Astrocyte of the spinal cord (primary cell): Measurements from ENCODE around the gene RRP12.

Experiments used
- DNase-seq: peaks from one replicate; pipeline ENCODE4 v3.0.0; 2011; ENCODE audit warnings: low read depth, low spot score
- H3K4me3 ChIP-seq: 2 replicates; pipeline ENCODE4 v1.5.1; 2011; ENCODE audit warnings: low read depth, mild to moderate bottlenecking, low read length, moderate library complexity
- in situ Hi-C: cut with HindIII; loops from 2 replicates; pipeline ENCODE4 v1.10.0; 2017; ENCODE audit warnings: low sequenced_read_pairs
- TF ChIP-seq, protein P1 (sequence below): IDR thresholded peaks from 2 replicates; pipeline ENCODE4 v1.5.1; 2012; ENCODE audit warnings: low read depth, mild to moderate bottlenecking, low read length, inconsistent platforms

Gene RRP12

DNA sequence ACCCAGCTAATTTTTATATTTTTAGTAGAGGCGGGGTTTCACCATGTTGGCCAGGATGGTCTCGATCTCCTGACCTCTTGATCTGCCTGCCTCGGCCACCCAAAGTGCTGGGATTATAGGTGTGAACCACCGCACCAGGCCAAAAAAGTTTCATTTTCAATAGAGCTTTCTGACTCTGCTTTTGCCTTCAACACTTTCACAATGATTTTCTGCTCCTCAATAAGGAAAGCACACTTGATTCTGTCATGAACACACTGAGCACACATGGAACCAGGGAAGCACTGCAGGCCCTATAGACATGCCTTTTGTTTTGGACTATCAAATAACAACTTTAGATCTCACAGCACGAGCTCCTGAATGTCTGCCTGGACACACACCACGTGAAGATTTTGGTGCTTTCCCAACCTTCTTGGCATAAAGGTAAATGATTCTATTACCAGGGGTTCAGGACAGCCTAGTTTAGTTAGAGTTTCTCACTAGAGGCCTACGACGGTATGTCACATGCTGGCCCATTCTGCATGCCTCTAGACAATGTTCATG lies 8.0 kb downstream of the RRP12 start:
- TF ChIP-seq, protein P1, sequence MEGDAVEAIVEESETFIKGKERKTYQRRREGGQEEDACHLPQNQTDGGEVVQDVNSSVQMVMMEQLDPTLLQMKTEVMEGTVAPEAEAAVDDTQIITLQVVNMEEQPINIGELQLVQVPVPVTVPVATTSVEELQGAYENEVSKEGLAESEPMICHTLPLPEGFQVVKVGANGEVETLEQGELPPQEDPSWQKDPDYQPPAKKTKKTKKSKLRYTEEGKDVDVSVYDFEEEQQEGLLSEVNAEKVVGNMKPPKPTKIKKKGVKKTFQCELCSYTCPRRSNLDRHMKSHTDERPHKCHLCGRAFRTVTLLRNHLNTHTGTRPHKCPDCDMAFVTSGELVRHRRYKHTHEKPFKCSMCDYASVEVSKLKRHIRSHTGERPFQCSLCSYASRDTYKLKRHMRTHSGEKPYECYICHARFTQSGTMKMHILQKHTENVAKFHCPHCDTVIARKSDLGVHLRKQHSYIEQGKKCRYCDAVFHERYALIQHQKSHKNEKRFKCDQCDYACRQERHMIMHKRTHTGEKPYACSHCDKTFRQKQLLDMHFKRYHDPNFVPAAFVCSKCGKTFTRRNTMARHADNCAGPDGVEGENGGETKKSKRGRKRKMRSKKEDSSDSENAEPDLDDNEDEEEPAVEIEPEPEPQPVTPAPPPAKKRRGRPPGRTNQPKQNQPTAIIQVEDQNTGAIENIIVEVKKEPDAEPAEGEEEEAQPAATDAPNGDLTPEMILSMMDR = no peak
- DNase-seq = no peak
- in situ Hi-C loops = no loop called here
- no peak overlapping the region for H3K4me3 ChIP-seq

DNA sequence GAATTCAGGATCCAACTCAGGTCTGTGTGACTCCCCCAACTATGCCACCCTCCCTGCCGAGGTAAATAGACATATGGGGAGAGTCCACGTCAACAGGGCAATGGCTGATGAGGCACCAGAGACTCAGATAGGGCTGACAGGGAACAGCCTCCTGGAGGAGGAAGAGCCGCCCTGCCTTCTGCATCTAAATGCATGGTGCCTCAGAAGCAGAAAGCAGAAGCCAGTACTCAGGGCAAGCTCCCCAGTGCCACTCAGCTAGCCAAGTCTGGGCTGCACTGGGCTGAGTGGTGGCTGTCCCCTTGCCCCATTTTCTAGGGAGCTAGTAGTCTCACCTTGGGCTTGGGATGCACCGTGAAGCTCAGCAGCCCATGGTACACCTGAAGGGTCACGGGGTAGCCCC lies 11.0 kb downstream of the RRP12 start:
- H3K4me3 ChIP-seq = no peak overlapping the region
- TF ChIP-seq, protein P1 = no peak
- no peak for DNase-seq
- in situ Hi-C loops = no loop called here

DNA sequence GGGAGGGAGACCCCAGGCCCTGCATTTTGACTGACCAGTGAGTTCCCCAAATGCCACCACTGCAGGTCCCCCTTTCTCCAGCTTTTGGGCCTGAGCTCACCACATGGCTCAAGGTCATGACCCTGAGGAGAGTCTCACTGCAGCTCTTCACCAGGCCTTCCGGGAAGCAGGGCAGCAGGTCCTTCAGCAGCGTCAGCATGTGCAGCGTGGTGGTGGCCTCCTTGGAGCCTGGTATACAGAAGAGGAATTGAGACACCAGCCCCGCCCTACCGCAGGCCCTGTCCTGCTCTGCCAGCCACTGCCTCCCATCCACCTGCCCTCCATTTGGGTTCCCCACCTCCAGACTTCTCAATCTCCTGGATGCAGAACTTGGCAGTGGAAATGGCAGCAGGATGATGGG lies 13.0 kb downstream of the RRP12 start:
- in situ Hi-C loops = no loop called here
- H3K4me3 ChIP-seq = no peak overlapping the region
- TF ChIP-seq, protein P1 = no peak
- no peak for DNase-seq

DNA sequence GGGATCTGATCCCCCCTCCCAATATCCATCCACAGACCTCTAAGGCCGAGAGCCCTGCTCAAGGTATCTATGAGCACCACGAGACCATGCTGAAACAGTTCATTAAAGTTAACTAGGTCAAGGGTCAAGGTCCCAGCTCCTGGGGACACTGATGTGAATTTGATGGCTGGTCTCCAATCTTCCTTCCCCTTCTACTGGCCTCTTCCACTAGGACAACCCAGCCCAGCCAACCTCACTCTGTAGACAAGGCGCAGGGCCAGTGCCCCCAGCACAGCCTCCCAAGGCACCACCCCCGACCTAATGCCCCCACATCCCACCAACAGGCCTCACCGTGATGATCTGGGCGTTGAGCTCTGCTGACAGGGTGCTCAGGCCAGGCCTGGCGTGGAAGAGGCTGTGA lies 15.6 kb downstream of the RRP12 start:
- in situ Hi-C loops = no loop called here
- DNase-seq = no peak
- TF ChIP-seq, protein P1 = no peak
- no peak overlapping the region for H3K4me3 ChIP-seq

DNA sequence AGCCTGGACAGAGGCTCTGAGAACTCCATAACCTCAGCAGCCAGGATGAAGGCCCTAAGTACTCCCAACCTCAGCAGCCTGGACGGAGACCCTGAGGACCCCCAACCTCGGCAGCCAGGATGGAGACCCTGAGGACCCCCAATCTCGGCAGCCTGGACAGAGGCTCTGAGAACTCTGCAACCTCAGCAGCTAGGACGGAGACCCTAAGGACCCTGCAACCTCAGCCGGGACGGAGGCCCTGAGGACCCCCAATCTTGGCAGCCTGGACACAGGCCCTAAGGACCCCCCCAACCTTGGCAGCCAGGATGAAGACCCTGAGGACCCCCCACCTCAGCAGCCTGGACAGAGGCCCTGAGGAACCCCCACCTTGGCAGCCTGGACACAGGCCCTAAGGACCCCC lies 16.5 kb downstream of the RRP12 start:
- TF ChIP-seq, protein P1 = no peak
- in situ Hi-C loops = no loop called here
- DNase-seq = no peak
- H3K4me3 ChIP-seq = no peak overlapping the region

DNA sequence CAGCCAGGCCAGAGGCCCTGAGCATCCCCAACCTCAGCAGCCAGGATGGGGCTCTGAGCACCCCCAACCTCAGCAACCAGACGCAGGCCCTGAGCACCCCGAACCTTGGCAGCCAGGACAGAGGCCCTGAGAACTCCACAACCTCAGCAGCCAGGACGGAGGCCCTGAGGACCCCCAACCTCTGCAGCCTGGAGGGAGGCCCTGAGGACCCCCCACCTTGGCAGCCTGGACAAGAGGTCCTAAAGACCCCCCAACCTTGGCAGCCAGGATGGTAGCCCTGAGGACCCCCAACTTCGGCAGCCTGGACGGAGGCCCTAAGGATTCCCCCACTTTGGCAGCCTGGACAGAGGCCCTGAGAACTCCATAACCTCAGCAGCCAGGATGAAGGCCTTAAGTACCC lies 17.0 kb downstream of the RRP12 start:
- in situ Hi-C loops = no loop called here
- TF ChIP-seq, protein P1 = no peak
- H3K4me3 ChIP-seq = no peak overlapping the region
- DNase-seq = no peak

DNA sequence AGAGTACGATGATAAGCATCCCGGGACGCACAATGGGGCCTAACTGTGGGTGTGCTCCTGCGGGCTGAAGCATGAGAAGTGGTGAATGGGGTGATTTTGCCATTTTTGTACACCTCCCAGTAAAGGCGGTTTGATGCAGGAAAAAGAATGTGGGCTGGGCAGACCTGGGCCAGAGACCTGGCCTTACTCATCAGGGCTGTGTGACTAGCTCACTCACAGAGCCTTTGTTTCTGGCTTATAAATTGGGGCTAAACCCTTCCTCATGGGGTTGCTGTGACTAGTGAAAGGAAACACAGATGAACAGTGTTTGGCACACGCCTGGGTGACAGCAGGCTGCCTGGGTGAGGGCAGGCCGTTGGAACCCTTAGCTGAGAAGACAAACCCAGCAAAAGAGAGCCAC lies 18.0 kb downstream of the RRP12 start:
- in situ Hi-C loops = no loop called here
- no peak for DNase-seq
- TF ChIP-seq, protein P1 = no peak
- H3K4me3 ChIP-seq = no peak overlapping the region
